ENCODE results near the gene PRRG3.

PRRG3 gene

GRCh38 chrX:151722241-151722846, 27.1 kb downstream of the PRRG3 start:
- Histone ChIP-seq H3K27ac (ENCODE audit: low read depth in 2 of 2, low read length in 2 of 2) (no peak overlapping the region), H3K27me3 (ENCODE audit: control insufficient read depth in 2 of 2, insufficient read depth in 2 of 2, low read length in 2 of 2) (peaks cover 0 to under 1% of the 10 kb centered on the region in 2 donors), H3K4me3 (ENCODE audit: low read length in 2 of 2) (no peak overlapping the region), H3K9ac (ENCODE audit: low read depth in 1 of 2, low read length in 2 of 2) (no peak overlapping the region), H3K9me3 (ENCODE audit: control insufficient read depth in 2 of 2, low read length in 2 of 2) (no peaks in the 10 kb centered on the region), H3K36me3 (ENCODE audit: control insufficient read depth in 2 of 2, insufficient read depth in 2 of 2, low read length in 2 of 2) (no peaks in the 10 kb centered on the region), H3K4me1 (ENCODE audit: control insufficient read depth in 2 of 2, insufficient read depth in 2 of 2, low read length in 2 of 2) (no peaks in the 10 kb centered on the region)

DNA sequence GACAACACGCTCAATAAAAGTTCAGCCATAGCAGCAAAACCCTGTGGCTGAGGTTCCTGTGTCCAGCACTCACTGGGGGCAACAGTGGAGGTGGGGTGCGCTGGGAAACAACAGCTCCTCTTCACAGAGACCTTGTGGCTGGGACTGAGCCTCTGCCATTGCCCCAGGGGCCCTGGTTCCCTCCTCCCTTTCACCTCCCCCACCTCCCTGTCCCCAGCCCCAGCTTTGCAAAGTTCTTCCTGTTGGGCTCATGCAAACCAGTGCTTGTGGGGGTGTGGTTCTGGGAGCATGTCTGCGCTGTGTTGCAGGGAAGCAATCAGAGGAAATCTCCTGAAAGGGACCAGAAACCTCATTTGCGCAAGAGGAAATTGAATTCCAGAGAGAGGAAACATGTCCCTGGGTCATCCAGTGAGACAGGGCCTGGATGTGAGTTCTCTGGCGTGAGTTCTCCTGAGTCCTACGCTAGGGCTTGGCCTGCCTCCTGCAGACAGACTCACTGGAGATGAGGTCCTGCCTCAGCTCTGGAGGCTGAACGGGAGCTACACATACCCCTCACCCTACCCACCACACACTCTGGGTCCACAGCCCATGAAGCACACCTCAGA, 28.0 kb downstream of the PRRG3 start:
- Histone ChIP-seq H3K4me3 (ENCODE audit: low read length in 2 of 2) (no peak overlapping the region), H3K9ac (ENCODE audit: low read depth in 1 of 2, low read length in 2 of 2) (no peak overlapping the region), H3K9me3 (ENCODE audit: control insufficient read depth in 2 of 2, low read length in 2 of 2) (no peaks in the 10 kb centered on the region), H3K4me1 (ENCODE audit: control insufficient read depth in 2 of 2, insufficient read depth in 2 of 2, low read length in 2 of 2) (no peaks in the 10 kb centered on the region), H3K36me3 (ENCODE audit: control insufficient read depth in 2 of 2, insufficient read depth in 2 of 2, low read length in 2 of 2) (no peaks in the 10 kb centered on the region), H3K27me3 (ENCODE audit: control insufficient read depth in 2 of 2, insufficient read depth in 2 of 2, low read length in 2 of 2) (no peaks in the 10 kb centered on the region), H3K27ac (ENCODE audit: low read depth in 2 of 2, low read length in 2 of 2) (no peak overlapping the region)

DNA sequence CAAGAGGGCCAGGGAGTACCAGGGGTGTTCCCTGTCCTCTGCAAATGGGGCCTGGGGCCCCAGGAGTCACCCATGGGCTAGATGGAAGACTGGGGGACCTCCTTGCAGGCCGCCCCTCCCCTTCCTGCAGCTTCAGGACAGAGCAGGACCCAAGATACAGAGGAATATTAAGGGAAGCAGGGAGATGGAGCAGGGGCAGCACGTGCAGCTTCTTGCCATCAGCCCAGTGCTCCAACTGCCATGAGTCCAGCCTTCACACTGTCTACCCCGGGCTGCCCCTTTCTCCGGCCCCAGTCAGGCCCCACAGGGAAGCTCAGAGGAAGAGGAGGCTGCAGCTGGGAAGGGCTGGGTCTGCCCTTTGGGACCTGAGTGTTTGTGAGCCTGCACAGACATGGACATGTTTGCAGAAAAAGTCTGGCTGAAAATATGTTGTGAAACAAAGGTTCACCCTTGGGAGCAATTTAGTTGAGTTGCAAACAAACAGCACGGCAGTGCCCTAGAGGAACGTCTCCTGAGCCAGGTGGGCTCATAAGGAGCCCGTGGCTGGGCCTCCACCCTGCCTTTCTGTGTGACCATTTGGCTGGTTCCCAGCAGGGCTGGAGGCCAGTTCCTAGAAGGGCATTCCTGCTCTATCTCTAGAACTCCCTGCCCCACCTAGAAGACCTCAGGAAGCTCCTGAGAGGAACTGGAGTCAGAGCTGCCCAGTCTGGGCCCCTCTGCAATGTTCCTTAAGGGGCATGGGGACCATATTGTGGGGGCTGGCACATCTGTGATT, 29.5 kb downstream of the PRRG3 start:
- Histone ChIP-seq H3K36me3 (ENCODE audit: control insufficient read depth in 2 of 2, insufficient read depth in 2 of 2, low read length in 2 of 2) (no peaks in the 10 kb centered on the region), H3K4me1 (ENCODE audit: control insufficient read depth in 2 of 2, insufficient read depth in 2 of 2, low read length in 2 of 2) (no peaks in the 10 kb centered on the region), H3K4me3 (ENCODE audit: low read length in 2 of 2) (no peak overlapping the region), H3K9ac (ENCODE audit: low read depth in 1 of 2, low read length in 2 of 2) (no peak overlapping the region), H3K9me3 (ENCODE audit: control insufficient read depth in 2 of 2, low read length in 2 of 2) (no peaks in the 10 kb centered on the region), H3K27me3 (ENCODE audit: control insufficient read depth in 2 of 2, insufficient read depth in 2 of 2, low read length in 2 of 2) (no peaks in the 10 kb centered on the region), H3K27ac (ENCODE audit: low read depth in 2 of 2, low read length in 2 of 2) (no peak overlapping the region)

DNA sequence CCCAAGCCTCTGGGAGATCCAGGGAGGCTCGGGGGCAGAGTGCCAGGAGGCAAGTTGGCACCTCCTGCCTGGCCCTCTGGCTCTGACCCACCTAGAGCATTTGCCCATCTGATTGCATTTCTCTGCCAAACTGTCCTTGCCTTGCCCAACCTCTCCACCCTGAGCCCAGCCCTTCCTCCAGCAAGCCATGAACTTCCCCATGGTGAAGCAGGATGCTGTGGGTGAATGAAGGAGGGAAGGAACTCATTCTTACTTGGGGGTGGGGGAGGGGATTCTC, 30.0 kb downstream of the PRRG3 start:
- H3K9ac ChIP-seq (ENCODE audit: low read depth in 1 of 2, low read length in 2 of 2): no peak overlapping the region
- H3K4me3 ChIP-seq (ENCODE audit: low read length in 2 of 2): no peak overlapping the region
- H3K9me3 ChIP-seq (ENCODE audit: control insufficient read depth in 2 of 2, low read length in 2 of 2): no peaks in the 10 kb centered on the region
- no peaks in the 10 kb centered on the region for H3K27me3 ChIP-seq (ENCODE audit: control insufficient read depth in 2 of 2, insufficient read depth in 2 of 2, low read length in 2 of 2)
- H3K27ac ChIP-seq (ENCODE audit: low read depth in 2 of 2, low read length in 2 of 2): no peak overlapping the region
- H3K4me1 ChIP-seq (ENCODE audit: control insufficient read depth in 2 of 2, insufficient read depth in 2 of 2, low read length in 2 of 2): no peaks in the 10 kb centered on the region
- no peaks in the 10 kb centered on the region for H3K36me3 ChIP-seq (ENCODE audit: control insufficient read depth in 2 of 2, insufficient read depth in 2 of 2, low read length in 2 of 2)

DNA sequence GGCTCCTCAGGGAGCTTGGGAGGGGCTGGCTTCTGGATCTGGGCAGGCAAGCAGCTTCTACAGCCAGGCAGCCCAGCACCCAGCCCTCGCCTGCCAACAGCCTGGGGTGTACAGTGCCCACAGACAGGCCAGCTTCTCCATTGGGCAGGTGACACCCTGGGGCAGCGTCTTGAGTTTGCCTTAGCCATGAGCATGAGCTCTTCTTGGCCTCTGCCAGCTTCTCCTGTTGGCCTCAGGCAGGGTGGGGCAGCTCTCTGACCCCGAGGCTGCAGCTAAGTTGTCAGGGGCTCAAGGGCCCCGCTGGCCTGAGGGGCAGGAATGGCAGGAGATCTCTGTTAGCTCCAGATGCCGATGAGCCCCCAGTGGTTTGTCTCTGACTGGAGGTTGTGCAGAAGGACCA, 31.5 kb downstream of the PRRG3 start:
- Histone ChIP-seq H3K36me3 (ENCODE audit: control insufficient read depth in 2 of 2, insufficient read depth in 2 of 2, low read length in 2 of 2) (no peaks in the 10 kb centered on the region), H3K9me3 (ENCODE audit: control insufficient read depth in 2 of 2, low read length in 2 of 2) (no peaks in the 10 kb centered on the region), H3K9ac (ENCODE audit: low read depth in 1 of 2, low read length in 2 of 2) (no peak overlapping the region), H3K27me3 (ENCODE audit: control insufficient read depth in 2 of 2, insufficient read depth in 2 of 2, low read length in 2 of 2) (no peaks in the 10 kb centered on the region), H3K27ac (ENCODE audit: low read depth in 2 of 2, low read length in 2 of 2) (no peak overlapping the region), H3K4me3 (ENCODE audit: low read length in 2 of 2) (no peak overlapping the region), H3K4me1 (ENCODE audit: control insufficient read depth in 2 of 2, insufficient read depth in 2 of 2, low read length in 2 of 2) (no peaks in the 10 kb centered on the region)

GRCh38 chrX:151727346-151727745, 32.1 kb downstream of the PRRG3 start:
- H3K4me3 ChIP-seq (ENCODE audit: low read length in 2 of 2): no peak overlapping the region
- H3K9ac ChIP-seq (ENCODE audit: low read depth in 1 of 2, low read length in 2 of 2): no peak overlapping the region
- no peak overlapping the region for H3K27ac ChIP-seq (ENCODE audit: low read depth in 2 of 2, low read length in 2 of 2)
- H3K9me3 ChIP-seq (ENCODE audit: control insufficient read depth in 2 of 2, low read length in 2 of 2): no peaks in the 10 kb centered on the region
- H3K4me1 ChIP-seq (ENCODE audit: control insufficient read depth in 2 of 2, insufficient read depth in 2 of 2, low read length in 2 of 2): no peaks in the 10 kb centered on the region
- peaks cover 0 to 5% of the 10 kb centered on the region in 2 donors for H3K27me3 ChIP-seq (ENCODE audit: control insufficient read depth in 2 of 2, insufficient read depth in 2 of 2, low read length in 2 of 2)
- H3K36me3 ChIP-seq (ENCODE audit: control insufficient read depth in 2 of 2, insufficient read depth in 2 of 2, low read length in 2 of 2): no peaks in the 10 kb centered on the region

DNA sequence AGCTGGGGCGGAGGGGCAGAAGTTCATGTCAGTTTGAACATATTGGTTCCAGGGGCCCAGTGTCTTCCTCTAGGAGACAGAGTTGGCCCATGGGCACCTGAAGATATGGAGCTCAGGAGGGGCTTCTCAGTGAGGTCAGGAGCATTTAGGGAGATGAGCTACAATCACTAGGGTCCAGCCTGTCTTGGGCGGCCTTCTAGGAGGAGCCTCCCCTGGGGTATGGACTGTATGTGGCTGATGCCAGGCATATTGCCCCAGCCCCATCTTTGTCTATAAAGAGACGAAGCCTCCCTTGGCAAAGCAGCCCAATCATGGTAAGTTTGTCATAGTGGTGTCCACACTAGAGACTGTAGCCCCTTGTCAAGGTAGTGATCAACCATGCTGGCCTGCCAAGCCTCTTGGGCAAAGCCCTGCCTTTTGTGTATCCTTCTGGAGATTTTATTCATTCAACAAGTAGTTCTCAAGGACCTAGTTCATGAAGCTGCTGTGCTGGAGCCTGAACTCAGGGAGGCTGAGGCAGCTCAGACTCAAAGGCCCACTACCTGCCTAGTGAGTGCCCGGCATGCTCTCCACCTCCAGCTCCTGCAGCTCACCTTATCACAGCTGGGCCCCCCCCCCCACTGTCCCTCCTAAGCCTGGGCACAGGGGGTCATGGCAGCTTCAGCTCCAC, 33.9 kb downstream of the PRRG3 start:
- no peak overlapping the region for H3K4me3 ChIP-seq (ENCODE audit: low read length in 2 of 2)

DNA sequence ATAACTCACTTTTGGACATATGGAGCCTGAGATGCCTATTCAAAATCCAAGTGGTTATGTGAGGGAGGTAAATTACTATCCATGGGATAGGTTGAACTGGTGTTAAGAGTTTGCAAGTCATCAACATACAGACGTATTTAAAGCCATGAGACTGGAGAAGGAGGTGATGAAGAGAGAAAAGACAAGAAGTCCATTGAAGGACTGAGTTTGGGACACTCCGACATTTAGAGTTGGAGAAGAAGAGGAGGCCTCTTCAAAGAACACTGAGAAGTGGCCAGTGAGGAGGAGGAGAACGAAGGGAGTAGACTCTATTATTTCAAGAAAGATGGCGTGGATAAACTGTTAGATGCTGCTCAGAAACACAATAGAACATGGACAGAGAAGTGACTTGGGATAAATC, 39.2 kb downstream of the PRRG3 start, which contains the start of gene CNGA2:
Gene CNGA2 (plus strand): TSS at position 301 of the 400 bp plus-strand sequence. CDS start 3,738 bp downstream, outside the sequence.
- H3K27me3 ChIP-seq (ENCODE audit: control insufficient read depth in 2 of 2, insufficient read depth in 2 of 2, low read length in 2 of 2): peaks cover 0 to 17% of the 10 kb centered on the region in 2 donors
- H3K4me1 ChIP-seq (ENCODE audit: control insufficient read depth in 2 of 2, insufficient read depth in 2 of 2, low read length in 2 of 2): no peaks in the 10 kb centered on the region
- H3K36me3 ChIP-seq (ENCODE audit: control insufficient read depth in 2 of 2, insufficient read depth in 2 of 2, low read length in 2 of 2): no peaks in the 10 kb centered on the region
- H3K9ac ChIP-seq (ENCODE audit: low read depth in 1 of 2, low read length in 2 of 2): no peak within 1 kb of the TSS
- no peaks in the 10 kb centered on the region for H3K9me3 ChIP-seq (ENCODE audit: control insufficient read depth in 2 of 2, low read length in 2 of 2)
- no peak within 1 kb of the TSS for H3K4me3 ChIP-seq (ENCODE audit: low read length in 2 of 2)
- H3K27ac ChIP-seq (ENCODE audit: low read depth in 2 of 2, low read length in 2 of 2): no peak within 1 kb of the TSS

More for the DNA sequence above, 33.9 kb downstream of the PRRG3 start:
- Histone ChIP-seq H3K9me3 (ENCODE audit: control insufficient read depth in 2 of 2, low read length in 2 of 2) (no peaks in the 10 kb centered on the region), H3K27me3 (ENCODE audit: control insufficient read depth in 2 of 2, insufficient read depth in 2 of 2, low read length in 2 of 2) (peaks cover 0 to 8% of the 10 kb centered on the region in 2 donors), H3K9ac (ENCODE audit: low read depth in 1 of 2, low read length in 2 of 2) (no peak overlapping the region), H3K36me3 (ENCODE audit: control insufficient read depth in 2 of 2, insufficient read depth in 2 of 2, low read length in 2 of 2) (no peaks in the 10 kb centered on the region), H3K27ac (ENCODE audit: low read depth in 2 of 2, low read length in 2 of 2) (no peak overlapping the region), H3K4me1 (ENCODE audit: control insufficient read depth in 2 of 2, insufficient read depth in 2 of 2, low read length in 2 of 2) (no peaks in the 10 kb centered on the region)

DNA sequence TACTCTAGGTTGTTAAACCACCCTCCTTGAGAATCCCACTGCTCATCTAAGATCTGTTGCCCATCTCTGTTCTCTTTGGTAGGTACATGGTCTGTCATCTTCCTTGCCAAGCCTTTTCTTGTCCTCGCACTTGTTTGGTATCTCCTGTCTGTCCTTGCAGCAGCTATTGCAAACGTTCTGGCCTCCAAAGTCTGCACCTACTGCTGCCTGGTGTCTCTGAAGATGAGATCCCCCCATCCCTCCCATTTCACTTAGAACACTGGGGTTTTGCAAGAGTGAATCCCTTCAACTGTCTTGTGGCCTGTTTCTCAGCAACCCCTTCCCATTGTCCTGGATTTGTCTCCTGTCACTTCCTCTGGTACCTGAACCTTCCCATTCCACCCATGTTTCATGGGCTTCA, 40.0 kb downstream of the PRRG3 start:
- no peaks in the 10 kb centered on the region for H3K36me3 ChIP-seq (ENCODE audit: control insufficient read depth in 2 of 2, insufficient read depth in 2 of 2, low read length in 2 of 2)
- H3K9ac ChIP-seq (ENCODE audit: low read depth in 1 of 2, low read length in 2 of 2): no peak overlapping the region
- H3K4me3 ChIP-seq (ENCODE audit: low read length in 2 of 2): no peak overlapping the region
- no peak overlapping the region for H3K27ac ChIP-seq (ENCODE audit: low read depth in 2 of 2, low read length in 2 of 2)
- H3K9me3 ChIP-seq (ENCODE audit: control insufficient read depth in 2 of 2, low read length in 2 of 2): no peaks in the 10 kb centered on the region
- H3K27me3 ChIP-seq (ENCODE audit: control insufficient read depth in 2 of 2, insufficient read depth in 2 of 2, low read length in 2 of 2): peaks cover 0 to 17% of the 10 kb centered on the region in 2 donors
- H3K4me1 ChIP-seq (ENCODE audit: control insufficient read depth in 2 of 2, insufficient read depth in 2 of 2, low read length in 2 of 2): no peaks in the 10 kb centered on the region

DNA sequence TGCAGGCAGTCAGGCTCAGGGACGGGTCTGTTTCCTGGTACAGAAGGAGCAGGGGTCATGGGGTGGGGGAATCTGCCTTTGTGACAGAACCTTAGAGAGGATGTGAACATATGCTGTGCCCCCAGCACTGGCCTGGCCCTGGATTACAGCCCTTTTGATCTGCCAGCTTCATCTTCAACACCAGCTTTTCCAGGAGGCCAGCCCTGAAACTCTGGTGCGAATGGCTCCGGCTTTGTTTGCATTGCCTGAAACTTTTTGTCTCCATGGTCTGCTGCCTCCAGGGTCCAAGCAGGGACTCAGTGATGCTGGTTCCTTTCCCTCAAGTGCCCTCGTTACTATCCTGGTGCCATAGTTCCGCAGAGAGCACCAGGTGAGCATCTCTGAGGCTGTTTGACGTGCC, 41.4 kb downstream of the PRRG3 start:
- peaks cover 2 to 17% of the 10 kb centered on the region in 2 donors for H3K27me3 ChIP-seq (ENCODE audit: control insufficient read depth in 2 of 2, insufficient read depth in 2 of 2, low read length in 2 of 2)
- H3K36me3 ChIP-seq (ENCODE audit: control insufficient read depth in 2 of 2, insufficient read depth in 2 of 2, low read length in 2 of 2): no peaks in the 10 kb centered on the region
- no peak overlapping the region for H3K9ac ChIP-seq (ENCODE audit: low read depth in 1 of 2, low read length in 2 of 2)
- H3K27ac ChIP-seq (ENCODE audit: low read depth in 2 of 2, low read length in 2 of 2): no peak overlapping the region
- H3K4me1 ChIP-seq (ENCODE audit: control insufficient read depth in 2 of 2, insufficient read depth in 2 of 2, low read length in 2 of 2): no peaks in the 10 kb centered on the region
- no peaks in the 10 kb centered on the region for H3K9me3 ChIP-seq (ENCODE audit: control insufficient read depth in 2 of 2, low read length in 2 of 2)
- no peak overlapping the region for H3K4me3 ChIP-seq (ENCODE audit: low read length in 2 of 2)
